ENCODE measurements around the gene WDR72. TPM values are rescaled to one million over a fixed set of nuclear protein-coding genes. Genes with fewer than 3 reads are reported as not detected.

The WDR72 gene
- total RNA-seq, 1 donor from 2014 or later: 3.2 TPM

- ATAC-seq (no peak), DNase-seq (no peak)
- H3K9me3 ChIP-seq: no peaks in the 10 kb centered on the region
- no peaks in the 10 kb centered on the region for H3K27me3 ChIP-seq
- intact Hi-C loops (cut with DNase I): no loop called here
- no peaks in the 10 kb centered on the region for H3K4me1 ChIP-seq
- H3K36me3 ChIP-seq: no peaks in the 10 kb centered on the region
- no peak overlapping the region for H3K27ac ChIP-seq
- no peak overlapping the region for H3K4me3 ChIP-seq
- no peak for TF ChIP-seq CTCF (IDR thresholded peaks at IDR 0.05)
Measured at GRCh38 chr15:53753813-53754212, 5.7 kb downstream of the WDR72 start.

GRCh38 chr15:53752406-53752805 is 7.1 kb downstream of the WDR72 start:
- no peak overlapping the region for H3K27ac ChIP-seq
- no peak overlapping the region for H3K4me3 ChIP-seq
- no peaks in the 10 kb centered on the region for H3K27me3 ChIP-seq
- no peaks in the 10 kb centered on the region for H3K4me1 ChIP-seq
- ATAC-seq (no peak), DNase-seq (no peak)
- no peaks in the 10 kb centered on the region for H3K36me3 ChIP-seq
- no peak for TF ChIP-seq CTCF (IDR thresholded peaks at IDR 0.05)
- intact Hi-C loops (cut with DNase I): no loop called here
- no peaks in the 10 kb centered on the region for H3K9me3 ChIP-seq

GRCh38 chr15:53747501-53748068 is 11.9 kb downstream of the WDR72 start:
- H3K36me3 ChIP-seq: no peaks in the 10 kb centered on the region
- no peak for TF ChIP-seq CTCF (IDR thresholded peaks at IDR 0.05)
- ATAC-seq: no peak
- no peak for DNase-seq
- intact Hi-C loops (cut with DNase I): no loop called here
- no peaks in the 10 kb centered on the region for H3K9me3 ChIP-seq
- H3K4me1 ChIP-seq: no peaks in the 10 kb centered on the region
- H3K4me3 ChIP-seq: no peak overlapping the region
- H3K27me3 ChIP-seq: no peaks in the 10 kb centered on the region
- H3K27ac ChIP-seq: no peak overlapping the region

- no peak for DNase-seq
- intact Hi-C loops (cut with DNase I): no loop called here
- Histone ChIP-seq H3K27me3 (no peaks in the 10 kb centered on the region), H3K4me3 (no peak overlapping the region), H3K4me1 (no peaks in the 10 kb centered on the region), H3K9me3 (no peaks in the 10 kb centered on the region), H3K36me3 (no peaks in the 10 kb centered on the region), H3K27ac (no peak overlapping the region)
- no peak for ATAC-seq
- no peak for TF ChIP-seq CTCF (IDR thresholded peaks at IDR 0.05)
Measured at GRCh38 chr15:53746101-53746500, 13.4 kb downstream of the WDR72 start.

GRCh38 chr15:53739651-53740050 is 19.8 kb downstream of the WDR72 start:
- Histone ChIP-seq H3K27me3 (no peaks in the 10 kb centered on the region), H3K27ac (no peak overlapping the region), H3K4me1 (no peaks in the 10 kb centered on the region), H3K36me3 (no peaks in the 10 kb centered on the region), H3K9me3 (no peaks in the 10 kb centered on the region), H3K4me3 (no peak overlapping the region)
- intact Hi-C loops (cut with DNase I): no loop called here
- no peak for TF ChIP-seq CTCF (IDR thresholded peaks at IDR 0.05)
- DNase-seq: no peak
- ATAC-seq: no peak

GRCh38 chr15:53739187-53739586 is 20.3 kb downstream of the WDR72 start:
- H3K4me1 ChIP-seq: no peaks in the 10 kb centered on the region
- no peaks in the 10 kb centered on the region for H3K27me3 ChIP-seq
- H3K9me3 ChIP-seq: no peaks in the 10 kb centered on the region

More at GRCh38 chr15:53739187-53739586, 20.3 kb downstream of the WDR72 start:
- TF ChIP-seq CTCF (IDR thresholded peaks at IDR 0.05): no peak
- intact Hi-C loops (cut with DNase I): no loop called here
- Histone ChIP-seq H3K27ac (no peak overlapping the region), H3K4me3 (no peak overlapping the region), H3K36me3 (no peaks in the 10 kb centered on the region)
- ATAC-seq (no peak), DNase-seq (no peak)

Measured in upper lobe of right lung (tissue), 1 donor.